DMS79 (cell line): Measurements from ENCODE around the gene CD300A.

ENCODE experiments used
- DNase-seq: peaks from one replicate; lab custom pipeline; 2025; lab: John Stamatoyannopoulos, UW

The CD300A gene

GRCh38 chr17:74439691-74440567 lies 26.5 kb upstream of the CD300A start:
- DNase-seq: no peak

- DNase-seq: no peak
Measured at GRCh38 chr17:74441537-74441936, 24.9 kb upstream of the CD300A start.

GRCh38 chr17:74442291-74442669 lies 24.2 kb upstream of the CD300A start:
- no peak for DNase-seq

- peak; percentile 64 for DNase-seq
Measured at GRCh38 chr17:74442670-74443515, 23.5 kb upstream of the CD300A start.

GRCh38 chr17:74443516-74444296 lies 22.7 kb upstream of the CD300A start:
- DNase-seq: no peak

- DNase-seq: no peak
Measured at GRCh38 chr17:74444406-74444805, 22.0 kb upstream of the CD300A start.

- DNase-seq: no peak
Measured at GRCh38 chr17:74445158-74445557, 21.3 kb upstream of the CD300A start.

GRCh38 chr17:74446551-74447500 lies 19.6 kb upstream of the CD300A start:
- no peak for DNase-seq

- no peak for DNase-seq
Measured at GRCh38 chr17:74447628-74448159, 18.7 kb upstream of the CD300A start.

GRCh38 chr17:74448756-74449155 lies 17.7 kb upstream of the CD300A start:
- DNase-seq: no peak

GRCh38 chr17:74449306-74449705 lies 17.1 kb upstream of the CD300A start:
- DNase-seq: no peak

GRCh38 chr17:74449773-74450172 lies 16.7 kb upstream of the CD300A start:
- DNase-seq: no peak

GRCh38 chr17:74450231-74450630 lies 16.2 kb upstream of the CD300A start:
- DNase-seq: no peak

GRCh38 chr17:74450925-74451403 lies 15.5 kb upstream of the CD300A start:
- no peak for DNase-seq

- DNase-seq: no peak
Measured at GRCh38 chr17:74451557-74451956, 14.9 kb upstream of the CD300A start.

- DNase-seq: peak; percentile 53
Measured at GRCh38 chr17:74452033-74452840, 14.2 kb upstream of the CD300A start.

GRCh38 chr17:74452841-74453661 lies 13.4 kb upstream of the CD300A start:
- peak; percentile 50 for DNase-seq

- peak; percentile 36 for DNase-seq
Measured at GRCh38 chr17:74453665-74454196, 12.7 kb upstream of the CD300A start.
